Calu3 (cell line): Measurements from ENCODE around the gene GMNN. TPM values are rescaled to one million over a fixed set of nuclear protein-coding genes. Genes with fewer than 3 reads are reported as not detected.

Source experiments
- BruUV-seq: library from RNA; stranded (reverse); fragments of 400-500 nt; replicated peaks from 2 replicates; lab custom pipeline; 2021; lab: Mats Ljungman, UMichigan
- CTCF ChIA-PET: fragments of 300-600 bp; sonication (Branson Sonifier 250); formaldehyde crosslinking; loops from one replicate; lab custom pipeline; 2022; ENCODE audit warnings: antibody characterized with exemption; lab: Charles Lee
- DNase-seq: peaks from one replicate; pipeline ENCODE4 v3.0.0; 2022
- H3K27ac Mint-ChIP-seq: one replicate; pipeline ENCODE4 v1.8.0; 2022; ENCODE audit warnings: mixed read lengths; ENCODE audit not compliant: unreplicated experiment
- H3K27me3 Mint-ChIP-seq: one replicate; pipeline ENCODE4 v1.8.0; 2022; ENCODE audit warnings: mixed read lengths; ENCODE audit not compliant: unreplicated experiment
- H3K36me3 Mint-ChIP-seq: one replicate; pipeline ENCODE4 v1.8.0; 2022; ENCODE audit warnings: mild to moderate bottlenecking, moderate library complexity, mixed read lengths; ENCODE audit not compliant: insufficient read depth, unreplicated experiment
- H3K4me1 Mint-ChIP-seq: one replicate; pipeline ENCODE4 v1.8.0; 2022; ENCODE audit warnings: mild to moderate bottlenecking, low read depth, mixed read lengths; ENCODE audit not compliant: unreplicated experiment
- H3K4me3 Mint-ChIP-seq: one replicate; pipeline ENCODE4 v1.8.0; 2022; ENCODE audit warnings: mild to moderate bottlenecking, low read depth, moderate library complexity, mixed read lengths; ENCODE audit not compliant: unreplicated experiment
- H3K9me3 Mint-ChIP-seq: one replicate; pipeline ENCODE4 v1.8.0; 2022; ENCODE audit warnings: low read depth, mixed read lengths; ENCODE audit not compliant: unreplicated experiment
- CTCF ChIP-seq: fragments of 200-600 bp; IDR thresholded peaks from one replicate; pipeline ENCODE4 v1.8.0; 2022; ENCODE audit warnings: antibody characterized with exemption; ENCODE audit not compliant: unreplicated experiment
- intact Hi-C: fragments of 100-400 bp; cut with micrococcal nuclease; formaldehyde crosslinking; loops from one replicate; pipeline ENCODE4 v1.10.0; 2022; ENCODE audit not compliant: unreplicated experiment
- total RNA-seq: library from RNA; stranded (reverse); gene quantifications from 2 replicates; pipeline ENCODE4 v1.2.3, GENCODE V29; 2022

The GMNN gene
- total RNA-seq, 1 experiment from 2014 or later = 200 TPM

GRCh38 chr6:24821860-24822444, 47.2 kb downstream of the GMNN start:
- Mint-ChIP-seq H3K27me3 (no peaks in the 10 kb centered on the region), H3K4me3 (no peak overlapping the region), H3K36me3 (no peaks in the 10 kb centered on the region), H3K27ac (no peak overlapping the region), H3K9me3 (no peaks in the 10 kb centered on the region), H3K4me1 (peaks cover 11% of the 10 kb centered on the region)
- BruUV-seq = no TSS peak
- TF ChIP-seq CTCF = no peak
- CTCF ChIA-PET = interaction anchor here (0.9 to 1.7 kb wide), 2 partner anchors 12 to 25 kb away, joined by 4 to 7 read pairs; no protein-coding TSS in a partner anchor
- no peak for DNase-seq
- intact Hi-C loops = no loop called here

GRCh38 chr6:24822696-24823095, 48.0 kb downstream of the GMNN start:
- Mint-ChIP-seq H3K4me1 (peaks cover 18% of the 10 kb centered on the region), H3K36me3 (no peaks in the 10 kb centered on the region), H3K27ac (no peak overlapping the region), H3K4me3 (no peak overlapping the region), H3K9me3 (no peaks in the 10 kb centered on the region), H3K27me3 (no peaks in the 10 kb centered on the region)
- CTCF ChIA-PET = interaction anchor here (0.6 kb wide), 1 partner anchor 222 kb away, joined by 3 read pairs; no protein-coding TSS in a partner anchor
- peak; percentile 45 for DNase-seq
- intact Hi-C loops = no loop called here
- TF ChIP-seq CTCF = no peak
- no TSS peak for BruUV-seq

GRCh38 chr6:24823185-24823584, 48.4 kb downstream of the GMNN start:
- intact Hi-C loops = no loop called here
- BruUV-seq = no TSS peak
- TF ChIP-seq CTCF = no peak
- no peak for DNase-seq
- H3K36me3 Mint-ChIP-seq = no peaks in the 10 kb centered on the region
- H3K4me3 Mint-ChIP-seq = no peak overlapping the region
- CTCF ChIA-PET = interaction anchor here (0.6 kb wide), 1 partner anchor 221 kb away, joined by 3 read pairs; no protein-coding TSS in a partner anchor
- no peaks in the 10 kb centered on the region for H3K9me3 Mint-ChIP-seq
- no peak overlapping the region for H3K27ac Mint-ChIP-seq
- H3K4me1 Mint-ChIP-seq = peaks cover 23% of the 10 kb centered on the region
- no peaks in the 10 kb centered on the region for H3K27me3 Mint-ChIP-seq

GRCh38 chr6:24824142-24824938, 49.6 kb downstream of the GMNN start:
- CTCF ChIA-PET = no interaction called here

More at GRCh38 chr6:24824142-24824938, 49.6 kb downstream of the GMNN start:
- no peaks in the 10 kb centered on the region for H3K9me3 Mint-ChIP-seq
- H3K36me3 Mint-ChIP-seq = no peaks in the 10 kb centered on the region
- no peak for DNase-seq
- intact Hi-C loops = no loop called here
- H3K27me3 Mint-ChIP-seq = no peaks in the 10 kb centered on the region
- no TSS peak for BruUV-seq
- peaks cover 31% of the 10 kb centered on the region for H3K4me1 Mint-ChIP-seq
- H3K4me3 Mint-ChIP-seq = no peak overlapping the region
- no peak for TF ChIP-seq CTCF
- no peak overlapping the region for H3K27ac Mint-ChIP-seq
